HG03439 (cell line): Measurements from ENCODE around the gene MBOAT1.
"Not testable (repeated sequence)": the region's sequence is repeated elsewhere in the genome, so short reads cannot be mapped to it uniquely, and the experiment has no call there.

Experiments
- ATAC-seq: cut with Tn5 transposase; IDR thresholded peaks from one replicate; pipeline ENCODE4 v1.9.1; 2021; ENCODE audit warnings: mild to moderate bottlenecking, moderate library complexity; ENCODE audit not compliant: unreplicated experiment

Gene MBOAT1

GRCh38 chr6:20212392-20213111 lies at the start of gene MBOAT1:
Gene MBOAT1, minus strand, starts transcription at chr6:20212469. Its CDS starts 235 bp downstream, at chr6:20212234.
- peak; percentile 89 for ATAC-seq

GRCh38 chr6:20261685-20262084 lies 49.4 kb upstream of the MBOAT1 start:
- ATAC-seq: no peak

GRCh38 chr6:20260360-20260759 lies 48.1 kb upstream of the MBOAT1 start:
- ATAC-seq: no peak

GRCh38 chr6:20259316-20260049 lies 47.2 kb upstream of the MBOAT1 start:
- ATAC-seq: no peak

- ATAC-seq: no peak
Measured at GRCh38 chr6:20255428-20255827, 43.2 kb upstream of the MBOAT1 start.

GRCh38 chr6:20254295-20254694 lies 42.0 kb upstream of the MBOAT1 start:
- no peak for ATAC-seq

- no peak for ATAC-seq
Measured at GRCh38 chr6:20253021-20253420, 40.8 kb upstream of the MBOAT1 start.

- ATAC-seq: no peak
Measured at GRCh38 chr6:20252311-20252710, 40.0 kb upstream of the MBOAT1 start.

GRCh38 chr6:20251525-20251924 lies 39.3 kb upstream of the MBOAT1 start:
- ATAC-seq: no peak

GRCh38 chr6:20246125-20246524 lies 33.9 kb upstream of the MBOAT1 start:
- no peak for ATAC-seq

- not testable (repeated sequence) for ATAC-seq
Measured at GRCh38 chr6:20244807-20245681, 32.8 kb upstream of the MBOAT1 start.

GRCh38 chr6:20243288-20243687 lies 31.0 kb upstream of the MBOAT1 start:
- no peak for ATAC-seq

GRCh38 chr6:20242397-20242796 lies 30.1 kb upstream of the MBOAT1 start:
- no peak for ATAC-seq

- no peak for ATAC-seq
Measured at GRCh38 chr6:20241102-20241501, 28.8 kb upstream of the MBOAT1 start.

- no peak for ATAC-seq
Measured at GRCh38 chr6:20238688-20239587, 26.7 kb upstream of the MBOAT1 start.

- ATAC-seq: no peak
Measured at GRCh38 chr6:20237677-20238460, 25.6 kb upstream of the MBOAT1 start.

- ATAC-seq: no peak
Measured at GRCh38 chr6:20236909-20237600, 24.8 kb upstream of the MBOAT1 start.

GRCh38 chr6:20236344-20236743 lies 24.1 kb upstream of the MBOAT1 start:
- no peak for ATAC-seq

GRCh38 chr6:20235041-20235440 lies 22.8 kb upstream of the MBOAT1 start:
- no peak for ATAC-seq
